ENCODE results near the gene THTPA.

DNA sequence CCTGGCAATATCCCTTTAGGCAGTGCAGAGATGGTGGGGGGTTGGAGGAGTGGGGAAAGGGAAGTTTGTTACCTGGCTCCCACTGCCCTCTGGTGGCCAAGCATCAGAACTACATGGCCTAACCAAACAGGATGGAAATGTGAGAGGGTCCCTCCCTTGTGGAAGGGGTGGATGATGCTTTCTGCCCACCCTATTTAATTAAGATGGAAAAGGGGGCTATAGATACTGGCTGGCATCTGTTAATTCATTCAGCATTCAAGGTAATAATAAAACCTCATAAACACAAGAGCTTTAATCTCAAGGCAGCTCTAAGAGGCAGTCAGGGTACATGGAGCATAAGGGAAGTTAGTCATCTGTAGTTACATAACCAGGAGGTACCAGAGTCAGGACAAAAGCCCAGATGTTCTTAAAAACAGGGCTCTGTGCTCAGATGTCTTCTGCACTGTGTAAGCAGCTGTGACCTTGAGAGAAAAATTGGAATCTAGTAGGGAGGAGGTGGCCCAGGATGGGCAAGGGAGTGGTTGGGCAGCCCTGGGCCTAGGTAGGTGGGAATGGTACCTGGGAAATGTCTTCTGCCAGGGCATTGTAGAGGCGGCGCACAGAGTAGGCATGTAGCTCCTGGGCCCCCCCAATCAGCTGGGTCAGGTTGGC lies 6.9 kb downstream of the THTPA start:
- TF ChIP-seq POLR2AphosphoS5 (IDR thresholded peaks at IDR 0.05; ENCODE audit: low read depth, low read length) = no peak
- no peak for TF ChIP-seq SIN3A (IDR thresholded peaks at IDR 0.05; ENCODE audit: borderline replicate concordance, insufficient read depth, low read length)
- TF ChIP-seq, protein P1, sequence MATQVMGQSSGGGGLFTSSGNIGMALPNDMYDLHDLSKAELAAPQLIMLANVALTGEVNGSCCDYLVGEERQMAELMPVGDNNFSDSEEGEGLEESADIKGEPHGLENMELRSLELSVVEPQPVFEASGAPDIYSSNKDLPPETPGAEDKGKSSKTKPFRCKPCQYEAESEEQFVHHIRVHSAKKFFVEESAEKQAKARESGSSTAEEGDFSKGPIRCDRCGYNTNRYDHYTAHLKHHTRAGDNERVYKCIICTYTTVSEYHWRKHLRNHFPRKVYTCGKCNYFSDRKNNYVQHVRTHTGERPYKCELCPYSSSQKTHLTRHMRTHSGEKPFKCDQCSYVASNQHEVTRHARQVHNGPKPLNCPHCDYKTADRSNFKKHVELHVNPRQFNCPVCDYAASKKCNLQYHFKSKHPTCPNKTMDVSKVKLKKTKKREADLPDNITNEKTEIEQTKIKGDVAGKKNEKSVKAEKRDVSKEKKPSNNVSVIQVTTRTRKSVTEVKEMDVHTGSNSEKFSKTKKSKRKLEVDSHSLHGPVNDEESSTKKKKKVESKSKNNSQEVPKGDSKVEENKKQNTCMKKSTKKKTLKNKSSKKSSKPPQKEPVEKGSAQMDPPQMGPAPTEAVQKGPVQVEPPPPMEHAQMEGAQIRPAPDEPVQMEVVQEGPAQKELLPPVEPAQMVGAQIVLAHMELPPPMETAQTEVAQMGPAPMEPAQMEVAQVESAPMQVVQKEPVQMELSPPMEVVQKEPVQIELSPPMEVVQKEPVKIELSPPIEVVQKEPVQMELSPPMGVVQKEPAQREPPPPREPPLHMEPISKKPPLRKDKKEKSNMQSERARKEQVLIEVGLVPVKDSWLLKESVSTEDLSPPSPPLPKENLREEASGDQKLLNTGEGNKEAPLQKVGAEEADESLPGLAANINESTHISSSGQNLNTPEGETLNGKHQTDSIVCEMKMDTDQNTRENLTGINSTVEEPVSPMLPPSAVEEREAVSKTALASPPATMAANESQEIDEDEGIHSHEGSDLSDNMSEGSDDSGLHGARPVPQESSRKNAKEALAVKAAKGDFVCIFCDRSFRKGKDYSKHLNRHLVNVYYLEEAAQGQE (IDR thresholded peaks at IDR 0.05; ENCODE audit: insufficient read depth in 1 of 2, low read depth in 2 of 2, low read length in 2 of 2) = no peak; a peak in 1 of 4 replicates

Measured in PFSK-1 (cell line).